ENCODE results near the gene RPAP2.
A peak's percentile ranks its signal among the peaks of the same experiment; 100 is the strongest.
"Not testable (repeated sequence)": the region's sequence is repeated elsewhere in the genome, so short reads cannot be mapped to it uniquely, and the experiment has no call there.

Gene RPAP2

GRCh38 chr1:92365378-92366039 is 66.7 kb downstream of the RPAP2 start:
- TF ChIP-seq PAX5 (IDR thresholded peaks at IDR 0.05; ENCODE audit: insufficient read depth, low read length, severe bottlenecking) (no peak), POU2F2 (IDR thresholded peaks at IDR 0.05; ENCODE audit: low read depth, low read length) (no peak), POLR2A (IDR thresholded peaks at IDR 0.05; ENCODE audit: low read depth, low read length) (no peak), POLR2AphosphoS5 (IDR thresholded peaks at IDR 0.05; ENCODE audit: low read depth, low read length) (no peak), SPI1 (IDR thresholded peaks at IDR 0.05; ENCODE audit: low read depth, low read length) (no peak), TAF1 (IDR thresholded peaks at IDR 0.05; ENCODE audit: low read depth, low read length) (no peak)
- FAIRE-seq, result no peak
- no peak for DNase-seq (ENCODE audit: insufficient read length, low spot score)

- FAIRE-seq (no peak), DNase-seq (ENCODE audit: insufficient read length, low spot score) (no peak)
- no peak for TF ChIP-seq TAF1 (IDR thresholded peaks at IDR 0.05; ENCODE audit: low read depth, low read length)
- no peak for TF ChIP-seq SPI1 (IDR thresholded peaks at IDR 0.05; ENCODE audit: low read depth, low read length)
- TF ChIP-seq PAX5 (IDR thresholded peaks at IDR 0.05; ENCODE audit: insufficient read depth, low read length, severe bottlenecking), result no peak
- no peak for TF ChIP-seq POLR2A (IDR thresholded peaks at IDR 0.05; ENCODE audit: low read depth, low read length)
- TF ChIP-seq POU2F2 (IDR thresholded peaks at IDR 0.05; ENCODE audit: low read depth, low read length), result no peak
- TF ChIP-seq POLR2AphosphoS5 (IDR thresholded peaks at IDR 0.05; ENCODE audit: low read depth, low read length), result no peak
Observed at GRCh38 chr1:92366040-92366395, 67.2 kb downstream of the RPAP2 start.

GRCh38 chr1:92367496-92367895 is 68.6 kb downstream of the RPAP2 start:
- FAIRE-seq, result no peak
- TF ChIP-seq SPI1 (IDR thresholded peaks at IDR 0.05; ENCODE audit: low read depth, low read length), result peak; percentile 55
- no peak for TF ChIP-seq PAX5 (IDR thresholded peaks at IDR 0.05; ENCODE audit: insufficient read depth, low read length, severe bottlenecking)
- no peak for DNase-seq (ENCODE audit: insufficient read length, low spot score)

GRCh38 chr1:92372164-92372563 is 73.3 kb downstream of the RPAP2 start:
- FAIRE-seq, result no peak
- no peak for DNase-seq (ENCODE audit: insufficient read length, low spot score)
- no peak for TF ChIP-seq TAF1 (IDR thresholded peaks at IDR 0.05; ENCODE audit: low read depth, low read length)

- FAIRE-seq (peak; percentile 20), DNase-seq (ENCODE audit: insufficient read length, low spot score) (no peak)
- no peak for TF ChIP-seq POU2F2 (IDR thresholded peaks at IDR 0.05; ENCODE audit: low read depth, low read length)
- no peak for TF ChIP-seq POLR2A (IDR thresholded peaks at IDR 0.05; ENCODE audit: low read depth, low read length)
- no peak for TF ChIP-seq TAF1 (IDR thresholded peaks at IDR 0.05; ENCODE audit: low read depth, low read length)
- TF ChIP-seq SPI1 (IDR thresholded peaks at IDR 0.05; ENCODE audit: low read depth, low read length), result no peak
- no peak for TF ChIP-seq POLR2AphosphoS5 (IDR thresholded peaks at IDR 0.05; ENCODE audit: low read depth, low read length)
- no peak for TF ChIP-seq PAX5 (IDR thresholded peaks at IDR 0.05; ENCODE audit: insufficient read depth, low read length, severe bottlenecking)
Observed at GRCh38 chr1:92374223-92374622, 75.4 kb downstream of the RPAP2 start.

- DNase-seq (ENCODE audit: insufficient read length, low spot score), result no peak
- no peak for FAIRE-seq
- TF ChIP-seq PAX5 (IDR thresholded peaks at IDR 0.05; ENCODE audit: insufficient read depth, low read length, severe bottlenecking) (no peak), TAF1 (IDR thresholded peaks at IDR 0.05; ENCODE audit: low read depth, low read length) (no peak), POLR2AphosphoS5 (IDR thresholded peaks at IDR 0.05; ENCODE audit: low read depth, low read length) (no peak), SPI1 (IDR thresholded peaks at IDR 0.05; ENCODE audit: low read depth, low read length) (no peak), POLR2A (IDR thresholded peaks at IDR 0.05; ENCODE audit: low read depth, low read length) (no peak), POU2F2 (IDR thresholded peaks at IDR 0.05; ENCODE audit: low read depth, low read length) (no peak)
Observed at GRCh38 chr1:92376345-92376744, 77.5 kb downstream of the RPAP2 start.

GRCh38 chr1:92377991-92378390 is 79.1 kb downstream of the RPAP2 start:
- FAIRE-seq; DNase-seq (ENCODE audit: insufficient read length, low spot score): not testable (repeated sequence)

GRCh38 chr1:92380867-92381266 is 82.0 kb downstream of the RPAP2 start:
- DNase-seq (ENCODE audit: insufficient read length, low spot score) (no peak), FAIRE-seq (no peak)
- TF ChIP-seq POLR2A (IDR thresholded peaks at IDR 0.05; ENCODE audit: low read depth, low read length) (no peak), PAX5 (IDR thresholded peaks at IDR 0.05; ENCODE audit: insufficient read depth, low read length, severe bottlenecking) (no peak), POU2F2 (IDR thresholded peaks at IDR 0.05; ENCODE audit: low read depth, low read length) (no peak), POLR2AphosphoS5 (IDR thresholded peaks at IDR 0.05; ENCODE audit: low read depth, low read length) (no peak), TAF1 (IDR thresholded peaks at IDR 0.05; ENCODE audit: low read depth, low read length) (no peak), SPI1 (IDR thresholded peaks at IDR 0.05; ENCODE audit: low read depth, low read length) (no peak)

GRCh38 chr1:92393966-92394365 is 95.1 kb downstream of the RPAP2 start:
- DNase-seq (ENCODE audit: insufficient read length, low spot score); FAIRE-seq: not testable (repeated sequence)

GRCh38 chr1:92398519-92398918 is 99.7 kb downstream of the RPAP2 start:
- FAIRE-seq (no peak), DNase-seq (ENCODE audit: insufficient read length, low spot score) (no peak)
- no peak for TF ChIP-seq TAF1 (IDR thresholded peaks at IDR 0.05; ENCODE audit: low read depth, low read length)
- TF ChIP-seq POLR2AphosphoS5 (IDR thresholded peaks at IDR 0.05; ENCODE audit: low read depth, low read length), result no peak
- no peak for TF ChIP-seq PAX5 (IDR thresholded peaks at IDR 0.05; ENCODE audit: insufficient read depth, low read length, severe bottlenecking)
- TF ChIP-seq SPI1 (IDR thresholded peaks at IDR 0.05; ENCODE audit: low read depth, low read length), result no peak
- TF ChIP-seq POU2F2 (IDR thresholded peaks at IDR 0.05; ENCODE audit: low read depth, low read length), result no peak
- TF ChIP-seq POLR2A (IDR thresholded peaks at IDR 0.05; ENCODE audit: low read depth, low read length), result no peak

GRCh38 chr1:92399076-92399475 is 100.2 kb downstream of the RPAP2 start:
- DNase-seq (ENCODE audit: insufficient read length, low spot score) (no peak), FAIRE-seq (no peak)
- TF ChIP-seq TAF1 (IDR thresholded peaks at IDR 0.05; ENCODE audit: low read depth, low read length), result no peak
- no peak for TF ChIP-seq PAX5 (IDR thresholded peaks at IDR 0.05; ENCODE audit: insufficient read depth, low read length, severe bottlenecking)
- 0 out of 2 replicates have a peak, but pooled peaks have one; percentile 36 for TF ChIP-seq POU2F2 (IDR thresholded peaks at IDR 0.05; ENCODE audit: low read depth, low read length)

All from GM12891 (cell line).